ENCODE results near the gene SKP1. TPM values are rescaled to one million over a fixed set of nuclear protein-coding genes. Genes with fewer than 3 reads are reported as not detected.

The SKP1 gene
- total and polyA plus RNA-seq, 10 of the 15 experiments (the other 5 are each of a cell fraction or from before 2014, with no cell fraction given) = 100 to 1,686 (median 519) TPM

- TF ChIP-seq CREM (IDR thresholded peaks at IDR 0.05; ENCODE audit: low read depth) (peak; percentile 86), RELB (IDR thresholded peaks at IDR 0.05; ENCODE audit: low read depth) (peak; percentile 96), MXI1 (IDR thresholded peaks at IDR 0.05; ENCODE audit: low read depth, low read length) (peak; percentile 85), ATF7 (IDR thresholded peaks at IDR 0.05; ENCODE audit: low read depth) (peak; percentile 74), ZNF687 (IDR thresholded peaks at IDR 0.05) (peak; percentile 90), LARP7 (IDR thresholded peaks at IDR 0.05) (no peak), POLR2AphosphoS2 (IDR thresholded peaks at IDR 0.05; ENCODE audit: low read depth, low read length) (no peak), SREBF2 (IDR thresholded peaks at IDR 0.05; ENCODE audit: low read length) (no peak), NRF1 (conservative IDR thresholded peaks at IDR 0.05; ENCODE audit: low read depth, low read length) (no peak), TARDBP (IDR thresholded peaks at IDR 0.05; ENCODE audit: borderline replicate concordance) (peak; percentile 44; the same call in 1 of the 2 replicates), ESRRA (IDR thresholded peaks at IDR 0.05; ENCODE audit: low read length) (no peak), MYC (IDR thresholded peaks at IDR 0.05; ENCODE audit: insufficient read depth, insufficient read length, insufficient replicate concordance, low read length, severe bottlenecking) (no peak), SPI1 (IDR thresholded peaks at IDR 0.05; ENCODE audit: borderline replicate concordance, insufficient read depth, low read depth, low read length) (no peak), BACH1 (IDR thresholded peaks at IDR 0.05; ENCODE audit: borderline replicate concordance) (peak; percentile 64; the same call in 1 of the 2 replicates), IKZF1 (conservative IDR thresholded peaks at IDR 0.05) (peak; percentile 87), IKZF2 (IDR thresholded peaks at IDR 0.05) (peak; percentile 79 to 87), YY1 (IDR thresholded peaks at IDR 0.05; ENCODE audit: low read depth, low read length) (peak; percentile 60; the same call in 1 of the 2 replicates), HDGF (IDR thresholded peaks at IDR 0.05) (no peak), SP1 (IDR thresholded peaks at IDR 0.05; ENCODE audit: low read depth, low read length) (peak; percentile 55), KAT2A (conservative IDR thresholded peaks at IDR 0.05; ENCODE audit: control insufficient read depth, low read depth, low read length) (no peak), KLF5 (IDR thresholded peaks at IDR 0.05; ENCODE audit: partially characterized antibody) (no peak)
- TF ChIP-seq, protein P1, sequence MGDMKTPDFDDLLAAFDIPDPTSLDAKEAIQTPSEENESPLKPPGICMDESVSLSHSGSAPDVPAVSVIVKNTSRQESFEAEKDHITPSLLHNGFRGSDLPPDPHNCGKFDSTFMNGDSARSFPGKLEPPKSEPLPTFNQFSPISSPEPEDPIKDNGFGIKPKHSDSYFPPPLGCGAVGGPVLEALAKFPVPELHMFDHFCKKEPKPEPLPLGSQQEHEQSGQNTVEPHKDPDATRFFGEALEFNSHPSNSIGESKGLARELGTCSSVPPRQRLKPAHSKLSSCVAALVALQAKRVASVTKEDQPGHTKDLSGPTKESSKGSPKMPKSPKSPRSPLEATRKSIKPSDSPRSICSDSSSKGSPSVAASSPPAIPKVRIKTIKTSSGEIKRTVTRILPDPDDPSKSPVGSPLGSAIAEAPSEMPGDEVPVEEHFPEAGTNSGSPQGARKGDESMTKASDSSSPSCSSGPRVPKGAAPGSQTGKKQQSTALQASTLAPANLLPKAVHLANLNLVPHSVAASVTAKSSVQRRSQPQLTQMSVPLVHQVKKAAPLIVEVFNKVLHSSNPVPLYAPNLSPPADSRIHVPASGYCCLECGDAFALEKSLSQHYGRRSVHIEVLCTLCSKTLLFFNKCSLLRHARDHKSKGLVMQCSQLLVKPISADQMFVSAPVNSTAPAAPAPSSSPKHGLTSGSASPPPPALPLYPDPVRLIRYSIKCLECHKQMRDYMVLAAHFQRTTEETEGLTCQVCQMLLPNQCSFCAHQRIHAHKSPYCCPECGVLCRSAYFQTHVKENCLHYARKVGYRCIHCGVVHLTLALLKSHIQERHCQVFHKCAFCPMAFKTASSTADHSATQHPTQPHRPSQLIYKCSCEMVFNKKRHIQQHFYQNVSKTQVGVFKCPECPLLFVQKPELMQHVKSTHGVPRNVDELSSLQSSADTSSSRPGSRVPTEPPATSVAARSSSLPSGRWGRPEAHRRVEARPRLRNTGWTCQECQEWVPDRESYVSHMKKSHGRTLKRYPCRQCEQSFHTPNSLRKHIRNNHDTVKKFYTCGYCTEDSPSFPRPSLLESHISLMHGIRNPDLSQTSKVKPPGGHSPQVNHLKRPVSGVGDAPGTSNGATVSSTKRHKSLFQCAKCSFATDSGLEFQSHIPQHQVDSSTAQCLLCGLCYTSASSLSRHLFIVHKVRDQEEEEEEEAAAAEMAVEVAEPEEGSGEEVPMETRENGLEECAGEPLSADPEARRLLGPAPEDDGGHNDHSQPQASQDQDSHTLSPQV (IDR thresholded peaks at IDR 0.05) = peak; percentile 58; the same call in 1 of the 2 replicates
Measured at GRCh38 chr5:134100283-134101091, 76.3 kb downstream of the SKP1 start (continued).

All from GM12878 (cell line).